Measurements from ENCODE around the gene DERA. TPM values are rescaled to one million over a fixed set of nuclear protein-coding genes. Genes with fewer than 3 reads are reported as not detected.

Gene DERA
- total and polyA plus RNA-seq, 2 of the 8 experiments (the other 6 are each of a cell fraction or from before 2014, with no cell fraction given), result 13.1 to 17.1 TPM

- no peak overlapping the region for H3K4ac ChIP-seq (replicated peaks; ENCODE audit: insufficient read length, low read depth, low read length)
Observed at GRCh38 chr12:15924956-15925355, 13.8 kb downstream of the DERA start.

More at GRCh38 chr12:15924956-15925355, 13.8 kb downstream of the DERA start:
- no peak overlapping the region for H3K14ac ChIP-seq (ENCODE audit: insufficient read length)
- H4K20me1 ChIP-seq (replicated peaks in 1 of 2; ENCODE audit: control insufficient read depth in 1 of 2, insufficient read depth in 2 of 2, low read length in 2 of 2), result no peaks in the 10 kb centered on the region
- H4K8ac ChIP-seq (ENCODE audit: extremely low read depth, insufficient read depth, low read length), result no peak overlapping the region
- WGBS, 2 experiments (ENCODE audit: extremely low coverage in 1 of 2, insufficient coverage in 1 of 2, insufficient read length in 1 of 2, insufficient replicate concordance in 2 of 2, low coverage in 1 of 2, low lambda C conversion rate in 2 of 2, missing lambda C conversion rate in 1 of 2), result 90% methylated on average over 1 of the region's 1 CpG; no CpG with 5 or more reads in 1 of the 2 experiments
- H3K18ac ChIP-seq (ENCODE audit: extremely low read depth, low read length), result no peak overlapping the region
- FAIRE-seq (no peak), DNase-seq (ENCODE audit: low read depth in 1 of 2, low spot score in 2 of 2) (no peak)
- H4K91ac ChIP-seq (replicated peaks; ENCODE audit: insufficient read length, low read length), result no peak overlapping the region
- no peaks in the 10 kb centered on the region for H3K23me2 ChIP-seq (ENCODE audit: low read depth, low read length)
- no peaks in the 10 kb centered on the region for H3K79me1 ChIP-seq (ENCODE audit: low read depth, low read length)
- no peak overlapping the region for H2BK15ac ChIP-seq (ENCODE audit: low read length)
- no peak overlapping the region for H3K27ac ChIP-seq (ENCODE audit: low read depth, low read length)
- no peak overlapping the region for H2BK12ac ChIP-seq (ENCODE audit: low read depth, low read length)
- H3K4me3 ChIP-seq (ENCODE audit: extremely low read depth in 1 of 4, insufficient read depth in 2 of 4, low read depth in 3 of 4, low read length in 4 of 4), result no peak overlapping the region
- H3K4me1 ChIP-seq (replicated peaks in 1 of 4; ENCODE audit: control insufficient read depth in 3 of 4, insufficient read depth in 4 of 4, low read length in 3 of 4), result peaks cover 0 to 8% (median 5%) of the 10 kb centered on the region in 4 experiments; a peak in 3 of 7 replicates
- no peak overlapping the region for H2BK20ac ChIP-seq (ENCODE audit: low read length)
- H2AFZ ChIP-seq (ENCODE audit: low read length), result no peak overlapping the region
- CTCF ChIA-PET (ENCODE audit: partially characterized antibody), result interaction anchor here (0.5 to 1.2 kb wide), 2 partner anchors 67 to 814 kb away, joined by 3 to 4 read pairs; no protein-coding TSS in a partner anchor
- no peak overlapping the region for H3K56ac ChIP-seq (replicated peaks; ENCODE audit: insufficient read length, low read depth, low read length)
- TF ChIP-seq BACH1 (IDR thresholded peaks at IDR 0.05; ENCODE audit: low read length) (no peak), CTCF (IDR thresholded peaks at IDR 0.05; ENCODE audit: control extremely low read depth in 1 of 3, insufficient read depth in 1 of 3, low read depth in 1 of 3, low read length in 3 of 3) (no peak), HDAC6 (IDR thresholded peaks at IDR 0.05; ENCODE audit: low read depth, low read length) (no peak), E2F6 (IDR thresholded peaks at IDR 0.05) (no peak), JUN (IDR thresholded peaks at IDR 0.05; ENCODE audit: low read depth, low read length) (no peak)
- POLR2A ChIA-PET (ENCODE audit: partially characterized antibody), result no interaction called here
- no peak overlapping the region for H2AK5ac ChIP-seq (ENCODE audit: low read depth, low read length)
- H3K4me2 ChIP-seq (ENCODE audit: insufficient read depth in 1 of 2, low read depth in 2 of 2, low read length in 2 of 2), result no peak overlapping the region
- H2BK5ac ChIP-seq (ENCODE audit: low read depth, low read length), result no peak overlapping the region
- no peak overlapping the region for H3K9ac ChIP-seq (replicated peaks in 1 of 4; ENCODE audit: extremely low read depth in 1 of 4, low read depth in 3 of 4, low read length in 3 of 4)
- H4K5ac ChIP-seq (ENCODE audit: insufficient read length, low read depth, low read length), result no peak overlapping the region
- peaks cover 0 to 1% (median 0%) of the 10 kb centered on the region in 4 experiments; a peak in 1 of 7 replicates for H3K27me3 ChIP-seq (replicated peaks in 1 of 4; ENCODE audit: control insufficient read depth in 3 of 4, extremely low read depth in 1 of 4, insufficient read depth in 3 of 4, low read length in 3 of 4)
- no peaks in the 10 kb centered on the region for H3K36me3 ChIP-seq (ENCODE audit: control insufficient read depth in 2 of 4, insufficient read depth in 4 of 4, low read length in 3 of 4)
- no peak overlapping the region for H2BK120ac ChIP-seq (replicated peaks; ENCODE audit: low read depth, low read length)
- H3K9me3 ChIP-seq (ENCODE audit: insufficient read depth in 2 of 2, low read depth in 1 of 2, low read length in 1 of 2), result no peaks in the 10 kb centered on the region
- peaks cover 0 to 3% of the 10 kb centered on the region in 2 experiments; a peak in 1 of 4 replicates for H3K79me2 ChIP-seq (ENCODE audit: control insufficient read depth in 1 of 2, insufficient read depth in 2 of 2, low read length in 2 of 2)
- no peak overlapping the region for H3K23ac ChIP-seq (ENCODE audit: insufficient read length)
